GM18861 (cell line): ENCODE data around the gene HOXA13.

Experiments
- ATAC-seq: cut with Tn5 transposase; IDR thresholded peaks from one replicate; pipeline ENCODE4 v1.9.1; 2021; ENCODE audit not compliant: unreplicated experiment

The HOXA13 gene

DNA sequence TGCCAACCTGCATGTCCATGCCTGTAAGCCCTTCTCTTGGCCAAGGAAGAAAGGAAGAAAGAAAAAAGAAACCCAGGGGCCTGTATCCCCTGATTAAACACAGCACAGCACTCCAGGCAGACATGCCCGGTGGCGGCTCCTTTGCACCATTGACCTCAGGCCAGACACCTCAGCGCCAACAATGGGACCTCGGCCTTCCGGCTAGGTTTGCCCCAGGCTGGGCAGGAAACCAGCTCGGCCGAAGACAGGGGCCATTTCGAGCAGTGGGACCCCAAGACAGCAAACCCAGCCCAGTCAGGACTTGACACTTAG, 28.6 kb downstream of the HOXA13 start:
- no peak for ATAC-seq

DNA sequence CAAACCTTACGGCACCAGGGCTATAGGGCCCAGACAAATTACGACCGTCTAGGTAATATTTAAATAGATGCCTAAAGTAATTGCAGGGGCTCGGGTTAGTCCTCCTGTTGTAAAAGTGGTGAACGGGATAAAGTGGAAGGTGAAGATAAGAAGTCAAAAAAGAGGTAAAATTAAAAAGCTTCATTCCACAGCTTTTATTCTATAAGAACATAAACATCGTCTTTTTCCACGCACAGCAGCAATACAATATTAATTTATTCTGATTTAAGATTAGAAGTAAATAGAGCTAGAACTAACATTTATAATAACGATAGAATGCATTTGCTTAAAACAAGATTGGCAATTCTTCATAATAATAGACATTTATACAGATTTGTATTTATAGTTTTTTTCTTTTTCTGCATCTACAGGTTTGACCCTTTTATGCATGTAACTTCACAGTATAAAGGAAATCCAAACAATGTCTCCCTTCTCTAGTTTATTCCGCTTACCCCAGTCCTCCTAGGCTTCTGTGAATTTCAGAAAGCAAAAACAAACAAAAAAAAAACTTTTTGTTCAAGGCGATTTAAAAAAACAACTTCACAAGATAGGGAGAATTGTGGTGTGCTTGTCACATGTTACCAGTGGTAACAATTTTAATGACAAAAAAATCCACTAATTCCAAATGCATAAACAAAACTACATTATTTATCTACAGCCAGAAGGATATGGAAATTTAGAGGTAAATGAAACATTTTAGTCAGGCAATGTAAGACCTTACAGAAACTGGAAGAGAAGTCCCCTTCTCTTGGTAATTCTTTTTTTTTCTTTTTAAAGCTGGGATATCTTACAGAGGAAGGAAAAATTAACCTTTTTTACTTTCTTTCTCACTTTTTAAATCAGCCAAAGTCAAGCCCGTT, 29.2 kb downstream of the HOXA13 start:
- no peak for ATAC-seq

DNA sequence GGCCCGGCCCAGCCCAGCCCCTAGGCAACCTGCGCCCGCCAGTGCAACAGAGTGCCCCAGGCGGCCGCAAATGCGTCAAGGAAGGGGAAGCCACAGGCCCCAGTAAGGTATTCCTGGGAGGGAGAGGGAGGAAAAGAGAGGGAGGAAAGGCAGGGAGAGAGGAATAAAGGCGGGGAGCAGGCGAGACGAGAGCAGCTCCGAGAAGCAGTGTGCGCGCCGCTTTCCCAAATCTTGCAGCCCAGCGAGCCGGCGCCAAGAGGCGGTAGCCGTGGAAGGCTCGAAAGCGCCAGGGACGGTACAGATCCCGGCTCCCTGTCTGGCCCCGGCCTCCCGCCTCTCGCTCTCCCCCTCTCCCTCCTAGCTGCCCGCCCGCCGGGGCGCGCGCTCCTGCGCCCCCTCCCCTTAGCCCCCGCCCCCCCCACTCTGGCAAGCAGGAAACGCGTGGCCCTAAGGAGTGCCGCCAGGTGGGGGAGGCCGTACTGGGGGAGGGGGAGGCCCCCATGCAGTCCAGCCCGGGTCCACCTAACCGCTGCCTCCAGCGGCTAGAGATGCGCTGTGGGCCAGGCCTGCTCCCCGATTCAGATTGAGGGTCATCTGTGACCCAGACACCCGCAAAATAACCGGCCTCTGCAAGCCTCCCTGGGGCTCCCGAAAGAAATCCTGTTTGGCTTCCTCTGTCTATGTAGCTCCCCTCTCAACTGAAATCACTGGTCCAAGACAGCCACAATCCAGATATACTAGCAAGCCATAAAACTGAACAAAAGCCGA, 30.0 kb downstream of the HOXA13 start:
- ATAC-seq = no peak

DNA sequence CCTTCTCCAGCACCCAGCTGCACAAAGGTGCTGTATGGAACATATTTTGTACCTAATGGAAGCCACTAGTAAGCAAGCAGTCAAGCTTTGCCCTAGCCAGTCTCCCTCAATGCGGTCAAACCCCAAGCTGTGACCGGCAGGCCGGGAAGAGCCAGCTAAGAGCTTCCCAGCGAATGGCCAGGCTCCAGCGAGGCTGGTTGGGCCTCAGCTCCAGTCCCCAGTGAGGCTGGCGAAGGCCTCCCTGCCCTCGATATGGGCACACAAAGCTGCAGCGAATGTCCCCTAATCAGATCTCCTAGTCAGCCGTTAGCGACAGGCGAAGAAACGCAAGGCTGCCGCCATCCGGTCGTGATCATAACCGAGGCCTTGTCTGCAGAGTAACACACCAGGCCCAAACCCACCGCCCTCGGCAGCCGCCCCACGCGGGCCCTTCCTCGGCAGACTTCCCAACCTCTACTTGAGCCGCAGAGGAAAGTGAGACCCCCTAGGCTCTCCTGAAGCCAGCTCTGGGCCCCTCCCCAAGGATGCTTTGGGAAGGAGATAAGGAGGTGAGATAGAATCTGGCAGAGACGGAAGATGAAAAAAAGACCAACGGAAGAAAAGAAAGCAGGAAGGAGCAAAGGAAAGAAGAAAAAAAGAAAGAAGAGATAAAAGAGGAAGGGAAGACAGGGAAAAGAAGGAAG, 31.5 kb downstream of the HOXA13 start:
- no peak for ATAC-seq

DNA sequence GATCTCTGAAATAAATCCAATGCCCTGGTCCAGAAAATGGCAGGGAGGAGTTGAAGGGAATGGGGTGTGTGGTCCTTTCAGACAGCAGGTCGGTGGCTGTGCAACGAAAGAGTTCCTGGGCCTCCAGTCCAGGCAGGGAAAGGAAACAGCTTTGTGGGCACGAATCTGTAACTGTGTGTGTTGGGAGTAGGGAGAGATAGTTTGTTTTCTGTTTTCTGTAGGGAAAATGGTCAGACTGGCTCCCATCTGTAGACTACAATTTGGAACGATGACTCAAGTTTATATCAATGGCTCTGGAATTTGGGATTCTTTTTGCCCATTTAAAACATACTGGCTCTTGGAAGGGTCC, 32.0 kb downstream of the HOXA13 start:
- no peak for ATAC-seq

DNA sequence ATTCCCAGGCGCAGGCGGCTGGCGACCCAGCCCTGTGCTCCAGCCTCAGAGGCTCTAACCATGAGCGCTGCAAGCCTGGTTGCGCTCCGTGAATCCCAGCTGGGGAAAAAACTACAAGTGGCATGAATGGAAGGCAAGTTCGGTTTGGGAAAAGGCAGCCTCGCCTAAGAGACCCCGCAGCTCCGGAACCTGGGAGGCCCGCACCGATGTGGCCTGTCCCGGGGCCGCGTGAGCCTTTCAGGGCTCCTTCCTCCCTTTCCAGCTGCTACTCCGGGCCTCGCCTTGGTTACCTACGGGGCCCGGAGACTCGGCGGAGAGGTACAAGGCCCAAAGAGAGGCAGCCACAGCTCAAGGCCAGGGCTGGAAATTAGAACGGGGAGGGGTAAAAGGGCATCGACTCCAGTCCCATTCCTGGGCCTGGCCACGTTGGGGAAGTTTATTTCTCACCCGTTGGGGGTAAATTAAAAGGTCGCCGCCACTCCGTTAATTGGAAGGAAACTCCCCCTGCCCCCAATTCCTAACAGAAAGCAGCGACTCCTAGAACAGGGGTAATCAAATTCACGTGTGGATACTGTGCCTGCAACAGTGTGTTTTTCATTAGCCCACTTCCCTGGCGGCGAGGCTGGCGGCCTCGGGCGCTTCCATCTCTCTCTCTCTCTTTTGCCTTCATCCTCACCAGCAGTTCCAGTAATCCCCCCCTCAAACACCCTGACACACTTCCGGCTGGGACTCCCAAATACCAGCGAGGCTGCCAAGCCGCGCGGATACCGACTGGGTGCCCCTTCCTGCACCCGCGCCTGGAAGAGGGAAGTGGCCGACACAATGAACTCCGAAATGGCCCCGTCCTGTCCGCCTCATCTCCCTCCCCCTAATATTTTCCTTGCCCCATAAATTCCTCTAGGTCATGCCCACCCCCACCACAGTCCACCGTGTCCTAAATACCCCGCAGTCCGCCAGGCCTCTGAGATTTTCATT, 33.1 kb downstream of the HOXA13 start:
- no peak for ATAC-seq

DNA sequence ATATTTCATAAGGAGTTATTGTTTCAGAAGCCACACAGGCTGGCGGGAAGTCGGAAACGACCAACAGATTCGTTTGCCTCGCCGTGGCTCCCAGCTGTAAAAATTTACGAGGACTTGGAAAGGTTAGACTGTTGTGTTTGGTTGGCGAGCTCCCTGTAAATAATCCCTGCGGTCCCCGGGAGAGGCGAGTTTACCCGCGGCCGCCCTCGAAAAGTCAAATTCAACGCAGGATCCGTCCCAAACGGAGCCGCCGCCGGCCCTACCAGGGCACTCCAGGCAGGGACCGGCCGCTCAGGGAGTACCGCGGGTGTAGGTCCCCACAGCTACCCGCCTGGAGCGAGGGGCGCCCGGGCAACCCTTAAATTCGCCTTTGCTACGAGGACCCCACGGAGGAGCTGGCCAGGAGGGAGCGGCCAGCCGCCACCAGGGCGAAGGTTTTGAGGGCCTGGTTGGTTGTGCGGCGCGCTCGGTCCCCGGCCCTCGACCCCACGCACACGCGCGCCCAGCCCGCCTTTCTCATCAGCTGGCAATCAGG, 33.8 kb downstream of the HOXA13 start:
- ATAC-seq = no peak

DNA sequence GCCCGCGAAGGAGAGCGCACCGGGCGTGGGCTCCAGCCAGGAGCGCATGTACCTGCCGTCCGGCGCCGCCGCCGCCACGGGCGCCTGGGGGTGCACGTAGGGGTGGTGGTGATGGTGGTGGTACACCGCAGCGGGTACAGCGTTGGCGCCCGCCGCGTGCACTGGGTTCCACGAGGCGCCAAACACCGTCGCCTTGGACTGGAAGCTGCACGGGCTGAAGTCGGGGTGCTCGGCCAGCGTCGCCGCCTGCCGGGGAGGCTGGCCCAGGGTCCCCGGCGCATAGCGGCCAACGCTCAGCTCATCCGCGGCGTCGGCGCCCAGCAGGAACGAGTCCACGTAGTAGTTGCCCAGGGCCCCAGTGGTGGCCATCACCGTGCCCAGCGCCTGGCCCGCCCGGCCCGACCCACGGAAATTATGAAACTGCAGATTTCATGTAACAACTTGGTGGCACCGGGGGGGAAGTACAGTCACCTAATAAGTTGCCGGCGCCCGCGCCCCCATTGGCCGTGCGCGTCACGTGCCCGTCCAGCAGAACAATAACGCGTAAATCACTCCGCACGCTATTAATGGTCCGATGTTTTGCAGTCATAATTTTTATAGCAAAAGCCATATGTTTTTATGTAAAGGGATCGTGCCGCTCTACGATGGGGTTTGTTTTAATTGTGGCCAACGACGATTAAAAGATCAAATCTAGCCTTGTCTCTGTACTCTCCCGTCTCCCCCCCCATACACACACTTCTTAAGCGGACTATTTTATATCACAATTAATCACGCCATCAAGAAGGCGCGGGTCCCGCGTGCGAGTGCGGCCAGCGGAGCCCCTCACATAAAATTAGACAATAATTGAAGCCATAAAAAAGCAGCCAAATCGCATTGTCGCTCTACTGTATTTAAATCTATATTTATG, 34.5 kb downstream of the HOXA13 start, which contains the start of gene HOXA9:
Gene HOXA9, minus strand, starts transcription at position 449 of the 907 bp plus-strand sequence. Its CDS starts 80 bp downstream, at position 369.
- no peak for ATAC-seq

DNA sequence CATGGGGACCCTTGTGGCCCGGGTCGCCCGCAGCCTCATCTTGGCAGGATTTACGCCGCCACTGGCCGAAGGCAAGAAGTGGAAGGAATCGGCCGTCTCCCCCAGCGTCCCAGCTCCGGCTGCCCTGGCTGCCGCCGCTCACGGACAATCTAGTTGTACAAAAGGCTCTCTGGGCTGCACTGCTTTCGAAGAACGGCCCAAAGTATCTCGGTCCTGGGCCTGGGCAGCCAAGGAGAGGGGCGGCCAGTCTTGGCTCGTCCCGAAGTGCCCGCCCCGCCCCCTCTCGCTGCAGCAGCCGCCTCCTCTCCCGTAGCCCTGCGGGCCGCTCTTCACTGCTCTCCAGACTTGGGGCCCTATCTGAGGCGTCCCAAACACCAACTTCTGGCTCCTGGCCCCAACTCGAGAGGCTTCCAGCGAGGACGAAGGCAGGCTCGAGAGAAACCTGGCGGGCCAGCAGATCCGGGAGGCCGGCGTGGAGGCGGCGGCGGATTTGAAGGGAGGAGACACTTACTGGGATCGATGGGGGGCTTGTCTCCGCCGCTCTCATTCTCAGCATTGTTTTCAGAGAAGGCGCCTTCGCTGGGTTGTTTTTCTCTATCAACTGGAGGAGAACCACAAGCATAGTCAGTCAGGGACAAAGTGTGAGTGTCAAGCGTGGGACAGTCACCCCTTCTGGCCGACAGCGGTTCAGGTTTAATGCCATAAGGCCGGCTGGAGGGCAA, 35.4 kb downstream of the HOXA13 start:
- no peak for ATAC-seq

DNA sequence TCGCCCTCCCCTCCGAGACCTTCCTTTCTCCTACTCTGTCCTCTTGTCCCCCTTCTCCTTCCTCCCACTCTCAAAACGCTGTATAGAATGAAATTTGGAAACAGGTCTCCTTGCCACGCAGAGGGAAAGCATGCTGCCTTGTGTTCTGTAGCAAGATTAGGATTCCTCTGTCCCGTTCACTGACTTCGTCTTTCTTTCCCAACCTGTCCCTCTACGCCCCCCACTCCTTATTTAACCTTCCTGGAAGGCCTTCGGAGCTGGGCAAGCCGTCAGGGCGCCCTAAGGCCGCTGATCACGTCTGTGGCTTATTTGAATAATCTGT, 35.9 kb downstream of the HOXA13 start:
- ATAC-seq = no peak

DNA sequence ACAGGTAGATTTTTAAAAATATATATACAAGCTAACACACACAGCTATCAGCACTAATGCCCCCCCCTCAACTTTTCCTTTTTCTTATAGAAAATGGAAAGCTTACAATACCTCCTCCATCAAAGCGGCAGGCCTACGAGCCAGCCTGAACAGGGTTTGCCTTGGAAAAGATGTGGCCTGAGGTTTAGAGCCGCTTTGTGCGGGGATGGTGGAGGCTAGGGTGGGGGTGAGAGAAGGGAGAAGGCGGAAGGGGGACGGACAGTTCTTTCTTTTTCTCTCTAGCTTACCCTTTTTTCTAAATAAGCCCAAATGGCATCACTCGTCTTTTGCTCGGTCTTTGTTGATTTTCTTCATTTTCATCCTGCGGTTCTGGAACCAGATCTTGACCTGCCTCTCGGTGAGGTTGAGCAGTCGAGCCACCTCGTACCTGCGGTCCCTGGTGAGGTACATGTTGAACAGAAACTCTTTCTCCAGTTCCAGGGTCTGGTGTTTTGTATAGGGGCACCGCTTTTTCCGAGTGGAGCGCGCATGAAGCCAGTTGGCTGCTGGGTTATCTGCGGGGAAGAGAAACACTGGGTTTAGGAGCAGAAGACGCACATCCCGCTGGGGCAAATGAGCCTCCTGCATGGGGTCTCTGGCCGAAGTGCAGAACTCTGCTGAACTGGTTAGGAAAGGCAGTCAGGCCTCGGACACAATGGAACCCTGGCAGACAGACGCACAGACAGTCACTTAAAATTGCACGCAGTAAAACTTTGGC, 36.4 kb downstream of the HOXA13 start:
- no peak for ATAC-seq

DNA sequence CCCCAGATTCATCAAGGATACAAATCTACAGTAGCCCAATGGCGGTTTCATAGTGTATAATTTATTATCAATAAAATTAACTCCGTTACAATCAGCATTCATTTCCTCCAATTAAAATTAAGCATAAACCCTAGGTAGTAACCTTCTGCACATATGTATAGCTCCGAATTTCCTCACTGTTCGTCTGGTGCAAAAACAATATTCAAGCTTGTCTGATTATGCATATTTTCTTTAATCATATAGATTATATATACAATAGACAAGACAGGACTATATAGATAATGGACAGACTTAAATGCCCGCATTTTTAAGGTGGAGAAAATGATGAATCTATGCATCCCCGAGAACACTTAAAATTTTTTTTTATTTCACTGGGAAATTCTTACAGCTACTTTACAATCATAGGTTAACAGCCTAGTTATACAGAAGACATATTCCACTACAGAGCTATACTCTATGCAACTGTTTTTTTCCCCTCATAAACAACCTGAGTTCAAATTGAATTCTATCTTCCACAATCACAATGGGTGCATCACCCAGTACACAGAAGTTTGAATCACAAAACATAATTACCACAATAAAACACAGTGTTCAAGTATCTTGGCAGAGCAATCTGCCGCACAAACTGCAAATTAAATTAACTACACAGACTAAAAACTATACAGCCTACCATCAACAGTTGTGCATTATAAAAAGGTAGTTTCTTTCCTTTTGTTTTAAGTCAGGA, 37.2 kb downstream of the HOXA13 start:
- ATAC-seq = no peak

DNA sequence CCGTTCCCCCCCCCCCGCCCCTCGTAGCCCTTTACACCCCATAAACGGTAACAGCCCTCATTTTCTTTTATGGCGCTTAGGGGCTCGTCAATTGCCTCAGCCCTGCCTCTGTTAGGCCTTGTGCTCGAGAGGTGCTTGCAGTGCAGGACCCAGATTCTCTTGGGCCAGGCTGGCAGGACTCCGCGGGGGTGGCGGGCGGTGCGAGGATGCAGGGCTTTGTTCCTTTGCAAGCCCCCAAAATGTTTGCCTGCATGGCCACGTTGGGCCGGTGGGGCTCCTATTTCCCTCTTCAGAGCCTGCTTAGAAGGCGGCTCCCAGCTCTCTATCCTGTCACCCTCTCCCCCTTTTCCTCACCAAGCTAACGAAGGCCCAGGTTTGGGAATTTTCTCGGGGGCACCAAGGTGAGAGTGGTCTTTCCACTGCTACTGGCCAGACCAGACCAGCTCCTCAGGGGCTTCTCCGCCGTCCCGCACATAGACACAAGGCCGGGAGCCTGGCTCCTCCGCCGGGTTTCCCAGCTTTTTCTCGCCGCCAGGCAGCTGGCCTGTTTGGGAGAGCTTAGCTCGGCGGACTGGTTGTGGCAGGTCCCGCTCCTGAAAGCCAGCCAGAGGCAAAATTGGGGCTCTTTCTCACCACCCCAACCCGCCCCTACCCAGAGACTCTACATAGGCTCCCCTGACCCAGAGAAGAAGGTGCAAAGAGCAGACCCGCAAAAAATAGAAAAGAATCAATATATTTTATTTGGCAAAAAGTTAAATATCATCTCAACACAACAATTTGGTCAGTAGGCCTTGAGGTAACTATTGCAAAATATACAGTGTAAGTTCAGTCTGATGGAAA, 38.0 kb downstream of the HOXA13 start:
- no peak for ATAC-seq

DNA sequence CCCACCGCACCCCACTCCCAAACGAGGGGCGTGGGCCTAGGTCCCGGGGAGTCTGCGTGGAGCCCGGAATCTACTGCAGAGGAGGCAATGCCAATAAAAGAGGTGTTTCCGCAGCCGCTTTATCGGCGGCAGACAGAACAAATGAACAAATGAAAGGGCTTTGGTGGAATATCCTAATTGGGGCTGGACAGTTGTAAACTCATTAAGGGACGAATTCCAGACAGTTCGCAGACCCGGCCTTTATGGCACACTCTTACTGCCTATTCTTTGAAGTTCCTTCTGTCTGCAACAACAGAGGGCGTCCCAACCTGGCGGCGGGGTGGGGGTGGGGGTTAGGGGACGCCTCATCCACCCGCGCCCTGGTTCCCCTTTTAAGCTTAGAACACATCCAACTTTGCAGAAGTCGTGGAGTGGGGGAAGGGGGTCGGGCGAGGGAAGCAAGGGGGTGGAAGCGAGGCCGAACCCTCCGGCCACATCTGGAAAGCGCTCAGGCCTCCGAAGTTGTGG, 38.6 kb downstream of the HOXA13 start:
- no peak for ATAC-seq

DNA sequence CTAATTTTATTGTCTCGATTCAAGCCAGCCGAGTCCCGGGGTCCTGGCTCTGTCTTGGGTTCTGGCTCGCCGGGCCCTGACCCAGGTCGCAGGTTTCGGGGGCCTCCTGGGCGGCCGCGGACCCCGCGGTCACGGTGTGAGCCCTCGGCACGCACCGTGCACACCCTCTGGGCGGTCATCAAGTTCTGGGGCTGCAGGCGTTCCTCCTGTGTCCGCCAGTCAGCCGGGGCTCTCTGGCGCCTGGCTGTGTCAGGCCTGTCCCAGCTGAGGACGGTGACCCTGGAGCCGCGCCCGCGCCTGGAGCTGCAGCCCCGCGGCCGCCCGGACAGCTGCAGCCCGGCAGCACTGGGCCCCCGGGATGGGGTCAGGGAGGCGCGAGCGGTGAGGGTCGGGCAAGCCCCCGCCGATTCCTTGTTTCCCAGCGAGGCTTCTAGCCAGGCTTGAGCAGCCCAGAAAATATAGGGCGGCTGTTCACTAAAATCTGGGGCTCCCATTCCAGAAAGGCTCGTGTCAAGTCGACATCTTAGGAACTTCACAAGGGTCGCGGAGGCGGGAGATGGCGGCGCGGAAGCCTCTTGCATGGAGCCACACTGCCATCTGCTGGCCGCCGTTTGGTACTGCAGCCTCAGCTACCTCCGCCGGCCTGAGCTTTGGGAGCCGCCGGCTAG, 39.2 kb downstream of the HOXA13 start:
- ATAC-seq = peak; percentile 47

DNA sequence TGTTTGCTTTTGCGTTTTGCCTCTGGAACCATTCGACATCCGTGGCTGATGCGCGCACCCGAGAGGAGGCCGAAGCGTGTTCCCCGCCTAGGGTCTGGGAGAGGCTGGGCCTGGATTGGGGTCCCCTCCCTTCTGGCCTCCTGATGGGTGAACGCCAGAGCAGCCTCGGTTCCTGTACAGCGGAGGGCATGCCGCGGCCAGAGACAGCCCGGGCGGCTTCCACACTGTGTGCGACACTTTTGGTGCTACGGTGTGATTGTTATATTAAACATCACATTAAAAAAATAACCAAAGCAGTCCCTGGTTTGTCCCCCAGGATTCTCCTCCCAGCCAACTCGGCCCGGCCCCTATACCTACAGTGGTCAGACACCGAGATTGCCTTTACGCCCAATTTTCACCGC, 39.7 kb downstream of the HOXA13 start:
- ATAC-seq = no peak
